ENCODE results near the gene ADAM19.

DNA sequence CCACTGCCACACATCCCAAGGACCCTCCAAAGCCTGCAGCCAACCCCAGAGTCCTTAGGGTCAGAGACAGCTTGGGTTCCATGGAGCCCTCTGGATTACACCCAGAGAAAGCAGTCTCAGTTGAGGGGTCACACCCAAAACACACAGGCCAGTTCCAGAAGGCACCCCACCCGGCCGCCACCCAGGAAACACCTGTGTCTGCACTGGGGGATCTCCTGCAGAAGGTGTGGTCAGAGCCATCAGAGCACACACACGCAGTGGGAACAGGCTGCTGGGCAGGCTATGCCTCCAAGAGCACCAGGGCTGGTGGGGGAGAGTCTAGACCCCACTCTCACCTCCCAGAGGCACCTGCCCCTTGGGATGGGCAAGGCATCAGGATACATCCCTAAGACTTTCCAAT lies 88.2 kb downstream of the ADAM19 start:
- TF ChIP-seq, protein P1, sequence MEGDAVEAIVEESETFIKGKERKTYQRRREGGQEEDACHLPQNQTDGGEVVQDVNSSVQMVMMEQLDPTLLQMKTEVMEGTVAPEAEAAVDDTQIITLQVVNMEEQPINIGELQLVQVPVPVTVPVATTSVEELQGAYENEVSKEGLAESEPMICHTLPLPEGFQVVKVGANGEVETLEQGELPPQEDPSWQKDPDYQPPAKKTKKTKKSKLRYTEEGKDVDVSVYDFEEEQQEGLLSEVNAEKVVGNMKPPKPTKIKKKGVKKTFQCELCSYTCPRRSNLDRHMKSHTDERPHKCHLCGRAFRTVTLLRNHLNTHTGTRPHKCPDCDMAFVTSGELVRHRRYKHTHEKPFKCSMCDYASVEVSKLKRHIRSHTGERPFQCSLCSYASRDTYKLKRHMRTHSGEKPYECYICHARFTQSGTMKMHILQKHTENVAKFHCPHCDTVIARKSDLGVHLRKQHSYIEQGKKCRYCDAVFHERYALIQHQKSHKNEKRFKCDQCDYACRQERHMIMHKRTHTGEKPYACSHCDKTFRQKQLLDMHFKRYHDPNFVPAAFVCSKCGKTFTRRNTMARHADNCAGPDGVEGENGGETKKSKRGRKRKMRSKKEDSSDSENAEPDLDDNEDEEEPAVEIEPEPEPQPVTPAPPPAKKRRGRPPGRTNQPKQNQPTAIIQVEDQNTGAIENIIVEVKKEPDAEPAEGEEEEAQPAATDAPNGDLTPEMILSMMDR (conservative IDR thresholded peaks at IDR 0.05 in 1 of 2, IDR thresholded peaks at IDR 0.05 in 1 of 2; ENCODE audit: low read depth in 1 of 2, low read length in 2 of 2), result no peak
- no peak for TF ChIP-seq EZH2 (IDR thresholded peaks at IDR 0.05; ENCODE audit: low read length, missing control alignments)
